Lower leg skin (tissue), 3 donors: ENCODE measurements around the gene DET1.

Source experiments
- CTCF ChIP-seq, 3 donors: fragments of 450-650 bp; IDR thresholded peaks; one replicate each; pipeline ENCODE4 v1.5.1; 2016; ENCODE audit warnings: antibody characterized with exemption in 3 of 3, mild to moderate bottlenecking in 3 of 3, moderate library complexity in 2 of 3
- POLR2A ChIP-seq, 2 donors: fragments of 450-650 bp; IDR thresholded peaks; one replicate each; pipeline ENCODE4 v1.6.1; 2016 to 2017; ENCODE audit warnings: antibody characterized with exemption in 2 of 2, mild to moderate bottlenecking in 1 of 2, moderate library complexity in 1 of 2

GRCh38 chr15:88571852-88572259 lies 25.4 kb upstream of the DET1 start:
- TF ChIP-seq POLR2A (IDR thresholded peaks at IDR 0.05) (no peak), CTCF (IDR thresholded peaks at IDR 0.05) (no peak)
